Aorta (tissue), 5 donors: ENCODE measurements around the gene SKP1. TPM values are rescaled to one million over a fixed set of nuclear protein-coding genes. Genes with fewer than 3 reads are reported as not detected.

Experiments
- ATAC-seq: fragments of 200-7000 bp; cut with Tn5 transposase; one replicate; pipeline ENCODE4 v1.9.1; 2022; ENCODE audit warnings: moderate library complexity; ENCODE audit not compliant: low FRiP score
- DNase-seq, 2 donors: peaks; one replicate each; pipeline ENCODE4 v3.0.0-alpha.2; 2020
- H3K27ac ChIP-seq, 2 donors: one replicate each; pipeline ENCODE4 v1.5.1; 2013; ENCODE audit warnings: low read length in 2 of 2, mild to moderate bottlenecking in 2 of 2, moderate library complexity in 2 of 2, control low read depth in 1 of 2, inconsistent platforms in 1 of 2, low read depth in 1 of 2
- H3K27me3 ChIP-seq, 2 donors: one replicate each; pipeline ENCODE4 v1.6.1; 2013; ENCODE audit warnings: control low read depth in 1 of 2, low read length in 1 of 2, mild to moderate bottlenecking in 1 of 2, moderate library complexity in 1 of 2; ENCODE audit not compliant: insufficient read depth in 2 of 2, control insufficient read depth in 1 of 2
- H3K36me3 ChIP-seq, 2 donors: one replicate each; pipeline ENCODE4 v1.6.1; 2013; ENCODE audit warnings: control low read depth in 1 of 2, low read length in 1 of 2, mild to moderate bottlenecking in 1 of 2; ENCODE audit not compliant: insufficient read depth in 2 of 2, control insufficient read depth in 1 of 2
- H3K4me1 ChIP-seq, 2 donors: one replicate each; pipeline ENCODE4 v1.6.1; 2013; ENCODE audit warnings: low read length in 2 of 2, control low read depth in 1 of 2, mild to moderate bottlenecking in 1 of 2, moderate library complexity in 1 of 2; ENCODE audit not compliant: insufficient read depth in 2 of 2, control insufficient read depth in 1 of 2
- H3K4me3 ChIP-seq, 2 donors: one replicate each; pipeline ENCODE4 v1.5.1; 2013; ENCODE audit warnings: low read length in 2 of 2, control low read depth in 1 of 2, mild to moderate bottlenecking in 1 of 2
- H3K9me3 ChIP-seq: one replicate; pipeline ENCODE4 v1.6.1; 2013; ENCODE audit warnings: mild to moderate bottlenecking, low read length; ENCODE audit not compliant: control insufficient read depth
- WGBS, 2 donors: extraction: QIAGEN DNeasy Blood & Tissue Kit; methylation state at CpG; one replicate each; pipeline ENCODE4 v1.1.7; 2013; 5-methylcytosine and 5-hydroxymethylcytosine counted together
- intact Hi-C, 2 donors: fragments of 100-400 bp; cut with DNase I; formaldehyde crosslinking; loops; one replicate each; pipeline versions ENCODE4 v1.14.2 to v1.15.0; 2022
- microRNA-seq, 2 donors: library from miRNA; unstranded; fragments of <30 nt; microRNA quantifications; one replicate each; pipeline ENCODE4 v1.2.0, GENCODE V29; 2020
- polyA plus RNA-seq, 2 donors: library from polyadenylated mRNA; stranded (reverse); fragments of 200-250 nt; gene quantifications; one replicate each; pipeline ENCODE4 v1.2.3, GENCODE V29; 2013
- total RNA-seq, 2 donors: library from RNA; stranded (reverse); fragmentation: NEBNext Ultra II Directional; extraction: Animal tissue kit (Norgen Biotek cat#: 25700); gene quantifications; one replicate each; pipeline ENCODE4 v1.2.1, GENCODE V29; 2021
- donor health status: healthy with polysubstance abuse.
- donor health status: Bipolar disorder and iron deficiency.
- donor health status: DM: no; HTN: no; CAD: no.
- donor health status: DM: no; HTN: no; CAD: no.
- donor health status: DM: yes; HTN: yes; CAD: no.

The SKP1 gene
- total and polyA plus RNA-seq, 4 donors: 304 to 1,152 (median 513) TPM

DNA sequence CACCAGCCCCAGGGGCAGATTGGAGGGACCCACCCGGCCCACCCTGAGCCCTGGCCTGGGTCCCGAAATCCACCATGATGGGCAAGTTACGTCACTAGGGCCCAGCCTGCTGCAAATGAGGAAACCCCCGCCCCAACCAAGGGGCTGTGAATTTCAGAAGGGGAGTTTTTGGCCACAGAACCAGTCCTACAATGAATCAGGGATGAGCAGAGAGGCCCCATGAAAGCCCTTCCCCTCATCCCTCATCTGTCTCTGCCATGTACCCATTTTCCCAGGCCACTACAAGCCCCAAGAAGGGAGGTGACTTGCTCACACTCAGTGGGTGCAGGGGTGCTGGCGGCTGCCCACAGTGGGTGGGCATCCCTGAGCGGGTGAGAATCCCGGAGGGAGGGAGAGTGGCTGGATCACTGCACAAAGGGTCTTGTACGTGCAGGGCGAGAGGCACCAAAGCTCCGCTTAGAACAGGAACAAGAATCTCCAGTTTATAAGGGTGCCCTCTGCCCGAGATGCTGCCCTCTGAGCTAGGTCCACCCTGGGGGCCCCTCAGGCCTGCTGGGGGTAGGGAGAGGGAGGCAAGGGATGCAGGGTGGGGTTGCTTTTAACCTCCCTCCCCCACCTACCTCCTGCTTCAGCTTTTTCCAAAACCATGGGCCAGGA is 72.6 kb downstream of the SKP1 start:
- no peak for ATAC-seq
- H3K9me3 ChIP-seq: no peaks in the 10 kb centered on the region
- H3K27me3 ChIP-seq: no peaks in the 10 kb centered on the region
- no peak overlapping the region for H3K4me3 ChIP-seq
- intact Hi-C loops: loop anchor here (5.0 kb wide), 2 partner anchors 33 to 38 kb away; no protein-coding TSS in a partner anchor
- H3K27ac ChIP-seq: no peak overlapping the region
- no peaks in the 10 kb centered on the region for H3K4me1 ChIP-seq
- DNase-seq: no peak
- no peaks in the 10 kb centered on the region for H3K36me3 ChIP-seq
- WGBS, 2 donors: 95 to 97% methylated on average over 11 of the region's 11 CpGs

DNA sequence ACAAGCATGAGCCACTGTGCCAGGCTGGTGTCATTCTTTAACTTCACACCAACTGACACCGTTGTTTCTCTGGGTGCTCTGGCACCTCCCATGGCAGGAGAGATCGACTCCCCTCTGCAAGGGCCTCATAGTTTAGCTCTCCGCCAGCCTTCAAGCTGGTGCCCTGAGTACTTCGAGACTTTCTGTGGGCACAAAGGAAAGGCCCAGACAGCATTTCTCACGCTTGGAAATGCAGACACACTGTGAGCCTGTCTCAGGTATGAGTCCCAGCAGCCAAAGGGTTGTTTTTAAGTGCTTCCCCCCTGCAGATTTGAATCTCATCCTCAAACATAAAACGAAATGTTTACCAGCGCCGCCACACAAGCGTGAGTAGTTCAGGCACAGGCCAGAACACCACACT is 73.4 kb downstream of the SKP1 start:
- intact Hi-C loops: loop anchor here (5.0 kb wide), 2 partner anchors 34 to 39 kb away; no protein-coding TSS in a partner anchor
- 93 to 94% methylated on average over 9 of the region's 9 CpGs for WGBS, 2 donors
- Histone ChIP-seq H3K4me1 (no peaks in the 10 kb centered on the region), H3K36me3 (no peaks in the 10 kb centered on the region), H3K4me3 (no peak overlapping the region), H3K27me3 (no peaks in the 10 kb centered on the region), H3K27ac (no peak overlapping the region), H3K9me3 (no peaks in the 10 kb centered on the region)
- DNase-seq (no peak), ATAC-seq (no peak)

DNA sequence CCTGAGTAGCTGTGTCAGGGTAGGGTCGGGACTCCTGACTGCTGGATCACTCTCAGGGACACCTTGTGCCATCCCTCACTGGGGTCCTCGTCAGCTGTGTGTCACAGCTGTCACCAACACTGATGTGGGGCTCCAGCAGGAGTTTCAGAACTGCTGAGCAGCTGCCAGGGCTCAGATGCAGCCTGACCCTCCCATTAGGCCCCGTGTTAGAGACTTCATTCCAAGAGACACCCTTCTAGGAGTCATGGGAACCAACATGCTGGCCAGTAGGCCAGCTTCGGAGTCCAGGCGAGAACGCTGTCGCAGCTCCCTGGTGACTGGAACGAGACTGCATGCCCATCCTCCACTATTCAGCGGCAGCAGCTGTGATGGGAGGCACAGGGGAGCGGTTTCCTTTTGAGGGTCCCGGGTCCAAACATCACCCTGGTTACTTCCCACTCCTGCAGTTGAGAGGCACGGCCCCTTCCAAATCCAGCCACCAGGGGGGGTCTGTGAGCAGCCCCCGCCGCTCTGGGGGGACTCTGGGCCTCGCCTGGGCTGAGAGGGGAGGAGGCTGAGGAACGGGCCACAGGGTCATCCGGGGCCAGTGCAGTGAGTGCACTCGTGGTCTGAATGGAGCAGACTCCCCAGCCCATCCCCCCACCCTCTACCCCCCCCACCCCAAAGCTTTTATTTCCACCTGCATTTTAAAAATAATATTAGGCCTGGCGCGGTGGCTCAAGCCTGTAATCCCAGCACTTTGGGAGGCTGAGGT is 74.9 kb downstream of the SKP1 start:
- DNase-seq (peak in 1 of 2 donors; percentile 90), ATAC-seq (peak; percentile 75)
- Histone ChIP-seq H3K27ac (no peak overlapping the region), H3K27me3 (no peaks in the 10 kb centered on the region), H3K4me3 (no peak overlapping the region), H3K9me3 (no peaks in the 10 kb centered on the region), H3K36me3 (no peaks in the 10 kb centered on the region), H3K4me1 (no peaks in the 10 kb centered on the region)
- WGBS, 2 donors: 45 to 50% methylated on average over 18 to 20 of the region's 20 CpGs
- intact Hi-C loops: loop anchor here (5.0 kb wide), 2 partner anchors 35 to 40 kb away; no protein-coding TSS in a partner anchor

GRCh38 chr5:134100283-134101091 is 76.3 kb downstream of the SKP1 start:
- intact Hi-C loops: loop anchor here (5.0 kb wide), 2 partner anchors 37 to 42 kb away; no protein-coding TSS in a partner anchor
- 37 to 40% methylated on average over 10 of the region's 10 CpGs for WGBS, 2 donors
- ATAC-seq: no peak

DNA sequence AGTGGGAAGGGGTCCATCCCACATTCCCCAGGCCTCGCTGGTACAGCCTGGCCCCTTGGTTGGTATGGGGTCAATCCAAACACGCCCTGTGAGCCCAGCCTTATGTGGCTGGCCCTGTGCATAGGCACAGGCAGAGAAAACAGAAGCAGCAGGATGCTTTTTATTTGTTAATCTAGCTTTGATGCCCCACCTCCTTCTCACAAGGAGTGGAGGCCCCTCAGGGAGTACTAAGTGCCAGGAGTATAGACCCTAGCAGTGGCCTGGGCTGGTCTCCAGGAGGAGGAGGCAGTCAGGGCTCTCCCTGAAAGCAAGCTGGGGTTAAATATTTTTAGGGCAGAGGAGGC is 76.8 kb downstream of the SKP1 start:
- ATAC-seq (no peak), DNase-seq (no peak)
- H3K9me3 ChIP-seq: no peaks in the 10 kb centered on the region
- H3K27me3 ChIP-seq: no peaks in the 10 kb centered on the region
- H3K27ac ChIP-seq: no peak overlapping the region
- no peaks in the 10 kb centered on the region for H3K36me3 ChIP-seq
- H3K4me3 ChIP-seq: no peak overlapping the region
- H3K4me1 ChIP-seq: no peaks in the 10 kb centered on the region
- intact Hi-C loops: loop anchor here (5.0 kb wide), 3 partner anchors 37 to 43 kb away; no protein-coding TSS in a partner anchor
- 91 to 92% methylated on average over 2 of the region's 2 CpGs for WGBS, 2 donors

More at GRCh38 chr5:134100283-134101091, 76.3 kb downstream of the SKP1 start:
- Histone ChIP-seq H3K27ac (no peak overlapping the region), H3K36me3 (no peaks in the 10 kb centered on the region), H3K4me1 (no peaks in the 10 kb centered on the region), H3K9me3 (no peaks in the 10 kb centered on the region), H3K4me3 (no peak overlapping the region), H3K27me3 (no peaks in the 10 kb centered on the region)
- DNase-seq: peak; percentile 67 to 84

DNA sequence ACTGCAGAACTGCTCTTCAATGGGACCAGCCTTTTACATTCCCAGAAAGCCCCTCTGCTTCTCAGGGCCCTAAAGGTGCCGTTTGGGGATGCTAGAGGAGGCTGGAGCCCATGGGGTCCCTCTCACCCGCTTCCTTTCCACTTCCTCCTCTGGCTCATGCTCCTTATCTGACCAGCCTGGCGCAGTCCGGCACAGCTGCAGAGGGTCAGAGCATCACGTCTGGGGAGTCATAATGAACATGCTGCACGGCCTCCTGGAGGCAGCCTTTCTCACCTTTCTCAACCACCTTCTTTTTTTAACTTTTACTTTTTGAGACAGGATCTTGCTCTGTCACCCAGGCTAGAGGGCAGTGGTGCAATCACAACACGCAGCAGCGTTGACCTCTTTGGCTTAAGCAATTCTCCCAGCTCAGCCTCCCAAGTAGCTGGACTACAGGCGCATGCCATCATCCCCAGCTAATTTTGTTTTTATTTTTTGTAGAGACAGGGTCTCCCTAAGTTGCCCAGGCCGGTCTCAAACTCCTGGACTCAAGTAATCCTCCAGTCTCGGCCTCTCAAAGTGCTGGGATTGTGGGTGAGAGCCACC is 77.4 kb downstream of the SKP1 start:
- Histone ChIP-seq H3K36me3 (no peaks in the 10 kb centered on the region), H3K9me3 (no peaks in the 10 kb centered on the region), H3K27me3 (no peaks in the 10 kb centered on the region), H3K4me1 (no peaks in the 10 kb centered on the region), H3K4me3 (no peak overlapping the region), H3K27ac (no peak overlapping the region)
- intact Hi-C loops: loop anchor here in 1 of 2 donors (5.0 kb wide), 1 partner anchor 42 kb away; no protein-coding TSS in a partner anchor
- WGBS, 2 donors: 94 to 97% methylated on average over 11 of the region's 11 CpGs
- ATAC-seq: no peak
- DNase-seq: no peak

Small RNA genes lying within 50 kb of the gene (microRNA-seq; reads per million reads assigned to microRNA genes)
- gene MIR3661: 0 to 0.60 reads per million in 2 donors

Other genes starting within 250 kb of the SKP1 start
- 10 to 100 TPM; 32.3 to 34.4 TPM for gene C5orf15, start 208.3 kb downstream of the SKP1 start, total RNA-seq
- 10 to 100 TPM; 18.7 to 30.6 TPM for gene C5orf15, start 208.3 kb downstream of the SKP1 start, polyA plus RNA-seq
- 100 to 1,000 TPM in 1 of 2 donors, 10 to 100 TPM in 1; 92.4 to 100 TPM for gene VDAC1, start 172.0 kb downstream of the SKP1 start, total RNA-seq
- gene VDAC1, start 172.0 kb downstream of the SKP1 start, polyA plus RNA-seq: 100 to 1,000 TPM in 1 of 2 donors, 10 to 100 TPM in 1; 72.2 to 126 TPM
- gene TCF7, start 62.3 kb downstream of the SKP1 start, total RNA-seq: 1 to 10 TPM; 1.6 to 4.4 TPM
- gene TCF7, start 62.3 kb downstream of the SKP1 start, polyA plus RNA-seq: 1 to 10 TPM in 1 of 2 donors, under 1 TPM in 1; 0.54 to 2.8 TPM
- 10 to 100 TPM; 72.4 to 96.6 TPM for gene PPP2CA, start 49.1 kb upstream of the SKP1 start, total RNA-seq
- 10 to 100 TPM; 32.5 to 66.2 TPM for gene PPP2CA, start 49.1 kb upstream of the SKP1 start, polyA plus RNA-seq
- gene CDKL3, start 190.2 kb upstream of the SKP1 start, total RNA-seq: 1 to 10 TPM; 3.8 to 5.4 TPM
- gene CDKL3, start 190.2 kb upstream of the SKP1 start, polyA plus RNA-seq: 1 to 10 TPM; 1.8 to 3.5 TPM
- gene UBE2B, start 194.6 kb upstream of the SKP1 start, total RNA-seq: 10 to 100 TPM; 96.6 to 99.2 TPM
- 100 to 1,000 TPM; 111 to 153 TPM for gene UBE2B, start 194.6 kb upstream of the SKP1 start, polyA plus RNA-seq
- 10 to 100 TPM; 11.0 to 12.0 TPM for gene CDKN2AIPNL, start 234.9 kb upstream of the SKP1 start, total RNA-seq
- 10 to 100 TPM; 21.8 to 35.9 TPM for gene CDKN2AIPNL, start 234.9 kb upstream of the SKP1 start, polyA plus RNA-seq